ENCODE data around the gene TIGD1.

DNA sequence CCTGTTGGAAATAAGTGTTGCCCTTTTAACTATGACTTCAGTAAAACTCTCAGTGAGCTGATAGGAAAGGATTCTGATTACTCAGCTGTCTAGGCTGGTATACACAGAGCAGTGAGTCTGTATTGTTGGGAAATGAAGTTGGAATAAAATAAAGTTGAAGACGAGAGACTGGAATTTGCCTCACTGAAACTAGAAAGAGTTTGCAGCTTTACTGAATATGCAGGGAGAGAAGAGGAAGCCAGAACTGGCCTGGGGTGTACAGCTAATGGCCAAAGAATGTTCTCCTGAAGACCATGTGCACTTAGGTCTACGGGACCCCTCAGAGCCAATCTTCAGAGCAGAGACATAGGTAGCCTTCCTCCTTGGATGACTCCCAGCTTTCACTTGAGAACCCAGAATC, 26.6 kb upstream of the TIGD1 start:
- TF ChIP-seq POLR2A (IDR thresholded peaks at IDR 0.05) (no peak), EP300 (IDR thresholded peaks at IDR 0.05) (no peak)
- TF ChIP-seq, protein P1, sequence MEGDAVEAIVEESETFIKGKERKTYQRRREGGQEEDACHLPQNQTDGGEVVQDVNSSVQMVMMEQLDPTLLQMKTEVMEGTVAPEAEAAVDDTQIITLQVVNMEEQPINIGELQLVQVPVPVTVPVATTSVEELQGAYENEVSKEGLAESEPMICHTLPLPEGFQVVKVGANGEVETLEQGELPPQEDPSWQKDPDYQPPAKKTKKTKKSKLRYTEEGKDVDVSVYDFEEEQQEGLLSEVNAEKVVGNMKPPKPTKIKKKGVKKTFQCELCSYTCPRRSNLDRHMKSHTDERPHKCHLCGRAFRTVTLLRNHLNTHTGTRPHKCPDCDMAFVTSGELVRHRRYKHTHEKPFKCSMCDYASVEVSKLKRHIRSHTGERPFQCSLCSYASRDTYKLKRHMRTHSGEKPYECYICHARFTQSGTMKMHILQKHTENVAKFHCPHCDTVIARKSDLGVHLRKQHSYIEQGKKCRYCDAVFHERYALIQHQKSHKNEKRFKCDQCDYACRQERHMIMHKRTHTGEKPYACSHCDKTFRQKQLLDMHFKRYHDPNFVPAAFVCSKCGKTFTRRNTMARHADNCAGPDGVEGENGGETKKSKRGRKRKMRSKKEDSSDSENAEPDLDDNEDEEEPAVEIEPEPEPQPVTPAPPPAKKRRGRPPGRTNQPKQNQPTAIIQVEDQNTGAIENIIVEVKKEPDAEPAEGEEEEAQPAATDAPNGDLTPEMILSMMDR (IDR thresholded peaks at IDR 0.05), result no peak
